Progenitor cell of endocrine pancreas (in vitro differentiated cells): ENCODE measurements around the gene SOCS1. TPM values are rescaled to one million over a fixed set of nuclear protein-coding genes. Genes with fewer than 3 reads are reported as not detected.

ENCODE experiments used
- DNase-seq: peaks from one replicate; pipeline ENCODE4 v3.0.0; 2021; ENCODE audit warnings: low spot score; ENCODE audit not compliant: unreplicated experiment
- H3K27ac Mint-ChIP-seq: 2 replicates; pipeline ENCODE4 v1.8.0; 2021; ENCODE audit warnings: mild to moderate bottlenecking, moderate library complexity, mixed read lengths
- H3K27me3 Mint-ChIP-seq: 2 replicates; pipeline ENCODE4 v1.8.0; 2021; ENCODE audit warnings: mixed read lengths
- H3K36me3 Mint-ChIP-seq: 2 replicates; pipeline ENCODE4 v1.8.0; 2022; ENCODE audit warnings: mixed read lengths; ENCODE audit not compliant: insufficient read depth
- H3K4me1 Mint-ChIP-seq: 2 replicates; pipeline ENCODE4 v1.8.0; 2021; ENCODE audit warnings: low read depth, mixed read lengths
- H3K4me3 Mint-ChIP-seq: 2 replicates; pipeline ENCODE4 v1.8.0; 2021; ENCODE audit warnings: low read depth, mild to moderate bottlenecking, moderate library complexity, mixed read lengths
- H3K9me3 Mint-ChIP-seq: 2 replicates; pipeline ENCODE4 v1.8.0; 2021; ENCODE audit warnings: low read depth, mixed read lengths
- CTCF ChIP-seq: fragments of 200-600 bp; sonication (generic); IDR thresholded peaks from one replicate; pipeline ENCODE4 v1.5.0; 2021; ENCODE audit warnings: antibody characterized with exemption, mild to moderate bottlenecking; ENCODE audit not compliant: unreplicated experiment
- total RNA-seq: library from RNA; stranded (reverse); gene quantifications from 2 replicates; pipeline ENCODE4 v1.2.1, GENCODE V29; 2021

The SOCS1 gene
- total RNA-seq, 1 donor from 2014 or later: 6.6 TPM

DNA sequence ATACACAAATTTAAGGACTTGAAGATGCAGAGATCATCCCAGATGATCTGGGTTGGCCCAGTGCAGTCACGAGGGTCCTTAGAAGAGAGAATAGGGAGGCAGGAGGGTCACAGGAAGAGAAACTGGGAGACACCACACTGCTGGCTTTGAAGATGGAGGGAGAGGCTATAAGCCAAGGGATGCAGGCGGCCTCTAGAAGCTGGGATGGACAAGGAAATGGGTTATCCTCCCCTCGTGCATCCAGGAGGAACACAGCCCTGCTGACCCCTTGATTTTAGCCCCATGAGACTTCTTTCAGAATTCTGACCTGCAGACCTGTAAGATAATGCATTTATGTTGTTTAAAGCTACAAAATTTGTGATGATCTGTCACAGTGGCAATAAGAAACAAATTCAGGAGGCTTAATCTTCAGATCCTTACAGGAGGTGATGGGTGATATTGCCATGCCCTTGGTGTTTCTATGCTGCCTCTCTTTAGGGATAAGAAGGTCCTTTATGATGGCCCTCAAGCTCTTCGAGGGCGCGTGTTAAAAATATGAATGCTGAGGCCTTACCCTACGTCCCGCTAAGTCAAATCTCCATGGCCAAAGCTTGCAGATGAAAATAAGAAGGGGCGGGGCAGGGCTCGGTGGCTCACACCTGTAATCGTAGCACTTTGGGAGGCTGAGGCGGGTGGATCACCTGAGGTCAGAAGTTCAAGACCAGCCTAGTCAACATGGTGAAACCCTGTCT, 21.8 kb upstream of the SOCS1 start:
- no peak overlapping the region for H3K4me3 Mint-ChIP-seq
- H3K27me3 Mint-ChIP-seq: no peaks in the 10 kb centered on the region
- H3K4me1 Mint-ChIP-seq: peaks cover 34% of the 10 kb centered on the region
- H3K27ac Mint-ChIP-seq: no peak overlapping the region
- H3K9me3 Mint-ChIP-seq: peaks cover 2% of the 10 kb centered on the region
- H3K36me3 Mint-ChIP-seq: no peaks in the 10 kb centered on the region
- no peak for DNase-seq
- no peak for TF ChIP-seq CTCF

GRCh38 chr16:11276896-11277593, 21.0 kb upstream of the SOCS1 start:
- no peak for DNase-seq
- TF ChIP-seq CTCF: no peak
- H3K4me3 Mint-ChIP-seq: no peak overlapping the region
- H3K27ac Mint-ChIP-seq: no peak overlapping the region
- no peaks in the 10 kb centered on the region for H3K27me3 Mint-ChIP-seq
- H3K9me3 Mint-ChIP-seq: peaks cover 2% of the 10 kb centered on the region
- peaks cover 32% of the 10 kb centered on the region for H3K4me1 Mint-ChIP-seq
- H3K36me3 Mint-ChIP-seq: no peaks in the 10 kb centered on the region

GRCh38 chr16:11276143-11276895, 20.3 kb upstream of the SOCS1 start, which contains the start of gene PRM2:
Gene PRM2, minus strand, starts transcription at chr16:11276480. Its CDS starts 110 bp downstream, at chr16:11276370.
- no peaks in the 10 kb centered on the region for H3K36me3 Mint-ChIP-seq
- H3K9me3 Mint-ChIP-seq: peaks cover 2% of the 10 kb centered on the region
- H3K27ac Mint-ChIP-seq: no peak within 1 kb of the TSS
- H3K4me3 Mint-ChIP-seq: no peak within 1 kb of the TSS
- H3K27me3 Mint-ChIP-seq: no peaks in the 10 kb centered on the region
- TF ChIP-seq CTCF: no peak
- peaks cover 30% of the 10 kb centered on the region for H3K4me1 Mint-ChIP-seq
- no peak for DNase-seq

GRCh38 chr16:11274964-11275363, 19.0 kb upstream of the SOCS1 start:
- Mint-ChIP-seq H3K27me3 (no peaks in the 10 kb centered on the region), H3K9me3 (peaks cover 2% of the 10 kb centered on the region), H3K4me3 (no peak overlapping the region), H3K36me3 (no peaks in the 10 kb centered on the region), H3K4me1 (peaks cover 25% of the 10 kb centered on the region), H3K27ac (no peak overlapping the region)
- no peak for DNase-seq
- no peak for TF ChIP-seq CTCF

DNA sequence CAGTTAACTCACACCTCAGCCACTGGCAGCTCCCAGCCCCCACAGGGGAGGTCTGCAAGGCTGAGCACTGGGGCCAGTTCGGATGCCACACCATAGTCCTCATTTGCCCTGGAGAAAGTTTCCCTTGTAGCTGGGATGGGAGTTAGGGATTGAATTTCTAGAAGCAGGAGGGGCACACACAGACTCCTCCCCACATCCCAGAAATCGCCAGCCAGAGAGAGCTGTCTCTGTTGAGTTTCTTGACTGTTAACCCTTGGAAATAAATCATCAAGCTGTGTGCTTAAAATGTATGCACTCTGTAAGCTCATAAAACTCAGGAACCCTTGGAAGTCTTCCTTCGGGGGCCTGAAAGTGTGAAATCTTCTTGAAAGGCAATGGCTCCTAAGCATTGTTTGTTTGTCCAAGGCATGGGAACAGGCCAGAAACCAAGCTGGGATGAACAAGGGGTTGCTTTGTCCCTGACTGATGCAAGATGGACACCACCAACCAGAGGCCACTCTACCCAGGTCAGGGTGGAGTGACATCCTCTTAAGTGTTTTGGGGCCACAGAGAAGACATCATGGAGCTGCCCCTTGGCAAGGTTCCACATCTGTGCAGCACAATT, 17.8 kb upstream of the SOCS1 start:
- Mint-ChIP-seq H3K27me3 (no peaks in the 10 kb centered on the region), H3K4me1 (peaks cover 14% of the 10 kb centered on the region)
- DNase-seq: no peak

More for the DNA sequence above, 17.8 kb upstream of the SOCS1 start:
- no peak overlapping the region for H3K4me3 Mint-ChIP-seq
- H3K27ac Mint-ChIP-seq: peak overlapping the region; percentile 24
- peaks cover 2% of the 10 kb centered on the region for H3K9me3 Mint-ChIP-seq
- H3K36me3 Mint-ChIP-seq: no peaks in the 10 kb centered on the region
- TF ChIP-seq CTCF: no peak
